Measurements from ENCODE around the gene PEX6. TPM values are rescaled to one million over a fixed set of nuclear protein-coding genes. Genes with fewer than 3 reads are reported as not detected.

PEX6 gene
- total and polyA plus RNA-seq, 8 donors: 5.5 to 118 (median 15.7) TPM

DNA sequence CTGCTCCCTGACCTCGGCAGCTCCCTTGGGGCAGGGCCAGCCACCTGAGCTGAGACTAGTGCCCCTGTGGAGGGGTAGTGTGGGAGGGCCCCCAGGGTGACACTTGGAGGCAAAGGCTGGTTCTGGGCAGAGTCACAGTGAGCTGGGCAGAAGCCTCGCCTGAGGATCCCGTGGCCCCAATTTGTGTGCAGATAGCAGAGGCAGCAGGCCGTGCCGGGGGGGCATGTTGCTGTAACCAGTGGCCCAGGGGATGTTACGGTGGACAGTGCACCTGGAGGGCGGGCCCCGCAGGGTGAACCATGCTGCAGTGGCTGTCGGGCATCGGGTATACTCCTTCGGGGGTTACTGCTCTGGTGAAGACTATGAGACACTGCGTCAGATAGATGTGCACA is 38.0 kb upstream of the PEX6 start:
- Histone ChIP-seq H3K9me3 (no peaks in the 10 kb centered on the region), H3K4me1 (peaks cover 44 to 69% (median 58%) of the 10 kb centered on the region in 4 donors), H3K36me3 (peaks cover 22 to 49% (median 41%) of the 10 kb centered on the region in 4 donors), H3K27ac (peak overlapping the region in 4 of 5 donors; percentile 16 to 65 (median 51)), H3K27me3 (no peaks in the 10 kb centered on the region), H3K4me3 (peak overlapping the region in 3 of 4 donors; percentile 3 to 97 (median 8))
- DNase-seq: no peak
- intact Hi-C loops (cut with DNase I; ENCODE audit: low total_unique reads): no loop called here
- TF ChIP-seq, protein P1, sequence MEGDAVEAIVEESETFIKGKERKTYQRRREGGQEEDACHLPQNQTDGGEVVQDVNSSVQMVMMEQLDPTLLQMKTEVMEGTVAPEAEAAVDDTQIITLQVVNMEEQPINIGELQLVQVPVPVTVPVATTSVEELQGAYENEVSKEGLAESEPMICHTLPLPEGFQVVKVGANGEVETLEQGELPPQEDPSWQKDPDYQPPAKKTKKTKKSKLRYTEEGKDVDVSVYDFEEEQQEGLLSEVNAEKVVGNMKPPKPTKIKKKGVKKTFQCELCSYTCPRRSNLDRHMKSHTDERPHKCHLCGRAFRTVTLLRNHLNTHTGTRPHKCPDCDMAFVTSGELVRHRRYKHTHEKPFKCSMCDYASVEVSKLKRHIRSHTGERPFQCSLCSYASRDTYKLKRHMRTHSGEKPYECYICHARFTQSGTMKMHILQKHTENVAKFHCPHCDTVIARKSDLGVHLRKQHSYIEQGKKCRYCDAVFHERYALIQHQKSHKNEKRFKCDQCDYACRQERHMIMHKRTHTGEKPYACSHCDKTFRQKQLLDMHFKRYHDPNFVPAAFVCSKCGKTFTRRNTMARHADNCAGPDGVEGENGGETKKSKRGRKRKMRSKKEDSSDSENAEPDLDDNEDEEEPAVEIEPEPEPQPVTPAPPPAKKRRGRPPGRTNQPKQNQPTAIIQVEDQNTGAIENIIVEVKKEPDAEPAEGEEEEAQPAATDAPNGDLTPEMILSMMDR (IDR thresholded peaks at IDR 0.05): no peak
- no peak for TF ChIP-seq EP300 (IDR thresholded peaks at IDR 0.05)
- no peak for TF ChIP-seq POLR2A (IDR thresholded peaks at IDR 0.05)
- no peak for TF ChIP-seq POLR2AphosphoS5 (IDR thresholded peaks at IDR 0.05)
- 76 to 88% (median 87%) methylated on average over 10 to 12 of the region's 12 CpGs for WGBS, 5 donors

DNA sequence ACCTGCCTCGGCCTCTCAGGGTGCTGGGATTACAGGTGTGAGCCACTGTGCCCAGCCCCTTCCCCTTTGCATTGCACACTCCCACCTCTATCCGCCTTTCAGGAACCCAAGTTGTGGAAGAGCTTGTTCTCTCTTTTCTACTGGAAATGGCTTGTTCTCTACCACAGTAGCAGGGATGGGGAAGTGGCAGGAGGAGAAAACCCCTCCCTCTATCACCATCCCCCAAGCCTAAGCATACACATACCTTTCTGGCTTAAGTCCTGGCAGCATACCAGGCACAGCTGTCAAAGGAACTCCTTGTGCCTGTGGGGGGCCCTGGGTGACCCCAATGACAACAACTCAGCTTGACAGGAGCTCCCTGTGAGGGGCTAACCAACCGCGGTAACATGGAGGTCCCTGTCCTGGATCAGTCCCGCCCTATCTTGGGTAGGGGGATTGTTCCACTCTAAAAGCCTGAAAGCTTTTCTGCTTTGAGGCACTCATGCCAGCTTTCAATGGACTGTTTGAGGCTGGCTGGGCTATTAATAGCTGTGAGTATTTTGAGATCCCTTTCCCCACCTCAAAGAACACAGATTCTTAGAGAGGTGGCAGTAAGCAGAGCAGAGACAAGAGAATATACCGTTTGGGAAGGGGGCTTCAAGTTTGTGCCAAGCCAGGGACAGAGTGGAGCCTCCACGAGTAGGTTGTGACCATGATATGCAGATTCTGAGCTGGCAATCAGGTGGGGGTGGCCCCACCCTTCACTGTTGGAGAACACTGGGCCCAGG is 37.4 kb upstream of the PEX6 start:
- intact Hi-C loops (cut with DNase I; ENCODE audit: low total_unique reads): no loop called here
- H3K9me3 ChIP-seq: no peaks in the 10 kb centered on the region
- no peak for DNase-seq
- H3K27me3 ChIP-seq: no peaks in the 10 kb centered on the region
- H3K4me3 ChIP-seq: peak overlapping the region in 3 of 4 donors; percentile 3 to 97 (median 8)
- peaks cover 44 to 73% (median 61%) of the 10 kb centered on the region in 4 donors for H3K4me1 ChIP-seq
- TF ChIP-seq EP300 (IDR thresholded peaks at IDR 0.05) (no peak), POLR2A (IDR thresholded peaks at IDR 0.05) (no peak), POLR2AphosphoS5 (IDR thresholded peaks at IDR 0.05) (no peak)
- TF ChIP-seq, protein P1 (IDR thresholded peaks at IDR 0.05): no peak
- H3K27ac ChIP-seq: peak overlapping the region in 4 of 5 donors; percentile 16 to 65 (median 51)
- peaks cover 28 to 54% (median 47%) of the 10 kb centered on the region in 4 donors for H3K36me3 ChIP-seq
- WGBS, 5 donors: 64 to 75% (median 74%) methylated on average over 7 of the region's 7 CpGs

DNA sequence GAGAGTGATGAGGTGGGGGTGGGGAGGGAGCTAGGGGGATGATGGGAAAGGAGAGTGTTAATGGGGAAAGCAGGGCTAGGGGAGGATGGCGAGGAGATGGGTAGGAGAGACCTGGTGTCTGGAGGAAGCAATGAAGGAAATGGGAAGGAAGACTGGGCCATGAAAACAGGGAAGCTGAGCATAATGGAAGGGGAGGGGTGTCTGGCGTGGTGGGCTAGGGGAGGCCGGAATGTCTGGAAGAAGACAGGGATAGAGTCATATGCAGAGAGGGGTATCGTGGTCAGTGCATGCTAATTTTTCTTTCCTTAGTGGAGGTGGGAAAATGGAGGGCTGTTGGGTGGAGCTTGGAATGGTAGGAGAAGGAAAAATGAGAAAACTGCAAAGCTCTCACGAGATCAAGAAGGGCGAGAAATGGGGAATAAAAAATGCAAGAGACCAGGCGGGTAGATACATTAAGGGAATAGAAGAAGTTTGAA is 35.5 kb upstream of the PEX6 start:
- Histone ChIP-seq H3K27me3 (no peaks in the 10 kb centered on the region), H3K4me1 (peaks cover 36 to 61% (median 52%) of the 10 kb centered on the region in 4 donors), H3K9me3 (no peaks in the 10 kb centered on the region), H3K27ac (peak overlapping the region; percentile 68 to 87 (median 81)), H3K36me3 (peaks cover 36 to 60% (median 55%) of the 10 kb centered on the region in 4 donors), H3K4me3 (peak overlapping the region; percentile 76 to 97 (median 86))
- intact Hi-C loops (cut with DNase I; ENCODE audit: low total_unique reads): no loop called here
- TF ChIP-seq, protein P1 (IDR thresholded peaks at IDR 0.05): no peak
- TF ChIP-seq POLR2AphosphoS5 (IDR thresholded peaks at IDR 0.05) (no peak), EP300 (IDR thresholded peaks at IDR 0.05) (no peak), POLR2A (IDR thresholded peaks at IDR 0.05) (no peak)
- DNase-seq: peak in 1 of 2 donors; percentile 56
- 0 to 1% (median 0%) methylated on average over 7 of the region's 7 CpGs for WGBS, 5 donors

DNA sequence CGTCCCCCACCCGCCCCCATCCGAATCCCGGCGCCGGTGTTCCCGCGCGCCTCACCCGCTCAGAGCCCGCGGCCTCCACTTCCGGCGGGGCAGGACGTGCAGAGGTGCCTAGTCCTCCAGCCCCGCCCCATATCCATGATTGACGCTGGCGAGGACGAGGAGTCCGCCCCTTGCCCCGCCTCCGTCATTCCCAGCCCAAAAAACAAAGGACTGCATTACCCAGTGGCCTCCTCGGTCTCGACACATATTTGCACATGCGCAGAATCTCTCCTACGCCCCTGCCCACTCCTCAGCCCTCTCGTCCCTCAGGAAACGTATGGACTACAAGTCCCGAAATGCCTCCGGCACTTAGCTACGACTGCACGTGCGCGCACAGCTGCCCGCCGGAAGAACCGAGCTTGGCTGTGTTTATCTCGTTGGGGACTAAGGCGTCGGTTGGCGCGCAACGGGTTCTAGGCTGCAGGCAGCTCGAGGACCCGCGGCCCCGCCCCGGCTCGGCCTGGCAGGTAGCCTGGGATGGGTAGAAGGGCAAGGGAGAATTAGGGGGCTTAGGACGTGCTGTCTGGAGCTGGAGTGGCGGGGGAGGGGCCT is 35.0 kb upstream of the PEX6 start, which contains the start of the genes KLHDC3 and MEA1:
Gene KLHDC3 (plus strand): TSS at position 407 of the 591 bp plus-strand sequence. CDS start 2,944 bp downstream, outside the sequence.
Gene MEA1 (minus strand): TSS at position 104 of the 591 bp plus-strand sequence. CDS start 133 bp downstream, outside the sequence.
- intact Hi-C loops (cut with DNase I; ENCODE audit: low total_unique reads): no loop called here
- H3K36me3 ChIP-seq: peaks cover 32 to 61% (median 55%) of the 10 kb centered on the region in 4 donors
- WGBS, 5 donors: 0 to 1% (median 0%) methylated on average over 25 to 51 of the region's 51 CpGs

More for the DNA sequence above, 35.0 kb upstream of the PEX6 start, which contains the start of the genes KLHDC3 and MEA1:
- Histone ChIP-seq H3K4me1 (peaks cover 36 to 61% (median 52%) of the 10 kb centered on the region in 4 donors), H3K27me3 (no peaks in the 10 kb centered on the region), H3K9me3 (no peaks in the 10 kb centered on the region), H3K27ac (peak within 1 kb of the TSS; percentile 68 to 87 (median 84)), H3K4me3 (peak within 1 kb of the TSS; percentile 76 to 97 (median 86))
- TF ChIP-seq POLR2AphosphoS5 (IDR thresholded peaks at IDR 0.05): peak; percentile 75 to 96 (median 84)
- TF ChIP-seq, protein P1 (IDR thresholded peaks at IDR 0.05): no peak
- DNase-seq: peak; percentile 99 to 100
